8988T (cell line): ENCODE results near the gene AP2A1.
A peak's percentile ranks its signal among the peaks of the same experiment; 100 is the strongest.

Source experiments
- DNase-seq: peaks from one replicate; pipeline ENCODE4 v3.0.0; 2011

Gene AP2A1

DNA sequence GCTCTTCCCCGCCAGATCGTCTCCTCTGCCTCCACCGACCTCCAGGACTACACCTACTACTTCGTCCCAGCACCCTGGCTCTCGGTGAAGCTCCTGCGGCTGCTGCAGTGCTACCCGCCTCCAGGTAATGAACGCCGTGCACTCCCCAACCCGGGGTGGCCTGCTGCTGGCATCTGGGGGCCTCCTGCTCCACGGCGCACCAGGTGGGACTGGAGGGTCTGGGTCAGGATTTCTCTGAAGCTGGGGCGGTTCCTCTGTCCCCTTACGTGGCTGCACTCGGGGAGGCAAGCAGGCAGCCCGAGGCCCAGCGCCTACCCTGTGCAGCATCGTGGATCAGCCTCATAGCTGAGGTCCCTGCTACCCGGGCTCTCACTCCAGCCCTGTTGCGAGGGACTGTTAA, 28.8 kb downstream of the AP2A1 start:
- no peak for DNase-seq

DNA sequence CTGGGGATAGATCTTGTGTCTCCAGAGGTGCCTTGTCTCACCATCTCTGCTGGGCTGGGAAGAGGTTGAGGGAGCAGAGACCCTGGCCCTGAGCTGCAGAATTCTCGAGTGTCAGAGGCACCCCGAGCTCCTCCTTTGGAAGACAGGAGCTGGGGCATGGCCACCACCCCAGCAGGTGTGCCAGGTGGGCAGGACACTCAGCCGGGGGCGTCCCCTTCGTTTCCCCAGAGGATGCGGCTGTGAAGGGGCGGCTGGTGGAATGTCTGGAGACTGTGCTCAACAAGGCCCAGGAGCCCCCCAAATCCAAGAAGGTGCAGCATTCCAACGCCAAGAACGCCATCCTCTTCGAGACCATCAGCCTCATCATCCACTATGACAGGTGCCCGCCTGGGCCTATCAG, 31.8 kb downstream of the AP2A1 start:
- no peak for DNase-seq

DNA sequence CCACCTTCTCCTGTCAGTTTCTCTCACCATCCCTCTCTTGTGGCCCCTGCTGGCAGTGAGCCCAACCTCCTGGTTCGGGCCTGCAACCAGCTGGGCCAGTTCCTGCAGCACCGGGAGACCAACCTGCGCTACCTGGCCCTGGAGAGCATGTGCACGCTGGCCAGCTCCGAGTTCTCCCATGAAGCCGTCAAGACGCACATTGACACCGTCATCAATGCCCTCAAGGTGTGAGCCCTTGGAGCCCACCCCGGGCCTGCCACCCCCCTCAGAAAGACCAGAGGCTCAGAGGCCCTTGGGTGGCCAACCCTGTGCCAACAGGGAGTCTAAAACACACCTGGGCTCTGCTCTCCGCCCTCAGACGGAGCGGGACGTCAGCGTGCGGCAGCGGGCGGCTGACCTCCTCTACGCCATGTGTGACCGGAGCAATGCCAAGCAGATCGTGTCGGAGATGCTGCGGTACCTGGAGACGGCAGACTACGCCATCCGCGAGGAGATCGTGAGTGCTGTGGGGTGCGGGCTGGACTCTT, 32.5 kb downstream of the AP2A1 start:
- DNase-seq, result no peak

DNA sequence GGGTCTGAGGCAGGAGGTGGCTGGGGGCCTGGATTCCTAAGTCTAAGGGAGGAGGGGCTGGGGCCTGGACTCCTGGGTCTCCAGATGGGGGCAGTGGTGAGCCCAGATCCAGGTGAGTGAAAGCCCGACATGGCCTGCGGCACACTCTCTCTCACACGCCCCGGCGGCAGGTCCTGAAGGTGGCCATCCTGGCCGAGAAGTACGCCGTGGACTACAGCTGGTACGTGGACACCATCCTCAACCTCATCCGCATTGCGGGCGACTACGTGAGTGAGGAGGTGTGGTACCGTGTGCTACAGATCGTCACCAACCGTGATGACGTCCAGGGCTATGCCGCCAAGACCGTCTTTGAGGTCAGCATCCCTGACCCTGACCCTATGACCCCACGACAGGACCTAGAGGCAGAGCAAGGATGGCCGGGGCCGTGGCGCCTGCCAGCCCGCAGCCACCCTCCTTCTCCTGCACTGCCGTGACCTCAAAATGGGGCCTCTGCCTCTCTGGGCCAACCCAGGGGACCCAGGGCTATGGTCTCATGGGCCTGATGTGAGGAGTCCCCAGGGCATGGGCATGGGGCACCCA, 33.1 kb downstream of the AP2A1 start:
- no peak for DNase-seq

DNA sequence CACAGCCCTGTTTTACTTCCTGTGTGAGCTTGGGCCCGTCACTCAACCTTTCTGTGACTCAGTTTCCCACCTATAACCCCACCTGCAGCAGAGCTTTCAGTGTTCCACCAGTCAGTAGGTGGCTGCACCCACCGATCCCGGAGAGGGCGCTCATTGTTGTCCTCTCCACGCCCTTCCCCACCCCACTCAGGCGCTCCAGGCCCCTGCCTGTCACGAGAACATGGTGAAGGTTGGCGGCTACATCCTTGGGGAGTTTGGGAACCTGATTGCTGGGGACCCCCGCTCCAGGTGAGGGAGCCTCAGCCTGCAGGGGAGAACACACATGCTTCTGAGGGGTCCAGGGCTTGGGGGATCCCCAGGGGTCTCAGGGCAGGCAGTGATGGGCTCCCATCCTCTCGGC, 34.0 kb downstream of the AP2A1 start:
- DNase-seq, result no peak

DNA sequence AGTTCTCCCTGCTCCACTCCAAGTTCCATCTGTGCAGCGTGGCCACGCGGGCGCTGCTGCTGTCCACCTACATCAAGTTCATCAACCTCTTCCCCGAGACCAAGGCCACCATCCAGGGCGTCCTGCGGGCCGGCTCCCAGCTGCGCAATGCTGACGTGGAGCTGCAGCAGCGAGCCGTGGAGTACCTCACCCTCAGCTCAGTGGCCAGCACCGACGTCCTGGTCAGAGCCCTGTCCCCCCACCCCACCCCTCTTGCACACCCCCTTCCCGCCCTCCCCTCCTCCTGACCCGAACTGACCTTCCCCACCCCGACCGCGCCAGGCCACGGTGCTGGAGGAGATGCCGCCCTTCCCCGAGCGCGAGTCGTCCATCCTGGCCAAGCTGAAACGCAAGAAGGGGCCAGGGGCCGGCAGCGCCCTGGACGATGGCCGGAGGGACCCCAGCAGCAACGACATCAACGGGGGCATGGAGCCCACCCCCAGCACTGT, 34.6 kb downstream of the AP2A1 start:
- no peak for DNase-seq

DNA sequence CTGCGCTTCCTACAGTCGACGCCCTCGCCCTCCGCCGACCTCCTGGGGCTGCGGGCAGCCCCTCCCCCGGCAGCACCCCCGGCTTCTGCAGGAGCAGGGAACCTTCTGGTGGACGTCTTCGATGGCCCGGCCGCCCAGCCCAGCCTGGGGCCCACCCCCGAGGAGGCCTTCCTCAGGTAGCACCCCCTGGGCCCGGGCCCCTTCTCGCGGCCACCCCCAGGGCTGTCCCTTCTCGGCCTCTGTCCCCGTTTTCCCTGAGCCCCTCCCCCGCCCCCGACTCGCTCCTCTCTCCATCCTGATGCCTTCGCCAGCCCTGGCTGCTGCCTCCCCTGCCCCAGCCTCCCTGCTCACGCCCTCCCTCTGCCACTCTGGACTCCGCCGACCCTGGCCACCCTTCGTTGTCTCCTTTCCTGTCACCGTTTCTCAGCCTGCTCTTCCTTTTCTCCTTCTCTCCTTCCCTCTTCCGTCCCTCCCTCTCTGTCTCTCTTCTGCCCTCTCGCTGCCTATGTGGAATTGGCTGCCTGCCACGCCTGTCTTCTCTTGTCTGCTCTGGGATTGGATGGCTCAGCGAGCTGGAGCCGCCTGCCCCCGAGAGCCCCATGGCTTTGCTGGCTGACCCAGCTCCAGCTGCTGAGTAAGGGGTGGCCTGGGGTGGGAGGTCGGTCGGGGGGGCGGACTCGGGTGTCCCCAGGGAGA, 35.3 kb downstream of the AP2A1 start:
- DNase-seq, result no peak

DNA sequence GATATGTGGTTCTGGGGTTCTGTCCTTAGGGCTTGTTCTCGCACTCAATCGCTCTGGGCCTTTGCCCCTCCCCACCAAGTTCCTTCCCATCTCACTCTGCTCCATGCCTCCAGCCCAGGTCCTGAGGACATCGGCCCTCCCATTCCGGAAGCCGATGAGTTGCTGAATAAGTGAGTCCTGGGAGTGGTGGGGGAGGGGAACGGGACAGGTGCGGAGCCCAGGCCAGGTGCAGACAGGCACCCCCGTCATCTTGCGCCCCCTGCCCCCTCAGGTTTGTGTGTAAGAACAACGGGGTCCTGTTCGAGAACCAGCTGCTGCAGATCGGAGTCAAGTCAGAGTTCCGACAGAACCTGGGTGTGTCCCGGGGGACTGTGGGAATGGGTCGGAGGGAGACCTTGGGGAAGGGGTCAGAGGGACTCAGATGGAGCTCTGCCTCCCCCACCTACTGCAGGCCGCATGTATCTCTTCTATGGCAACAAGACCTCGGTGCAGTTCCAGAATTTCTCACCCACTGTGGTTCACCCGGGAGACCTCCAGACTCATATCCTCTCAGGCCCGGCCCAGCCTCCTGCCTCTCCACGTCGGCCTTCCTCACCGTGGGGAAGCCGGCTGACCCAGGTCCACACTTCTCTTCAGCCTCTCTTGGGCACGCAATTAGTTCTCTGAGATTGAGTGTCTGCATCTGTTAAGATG, 36.2 kb downstream of the AP2A1 start:
- no peak for DNase-seq

DNA sequence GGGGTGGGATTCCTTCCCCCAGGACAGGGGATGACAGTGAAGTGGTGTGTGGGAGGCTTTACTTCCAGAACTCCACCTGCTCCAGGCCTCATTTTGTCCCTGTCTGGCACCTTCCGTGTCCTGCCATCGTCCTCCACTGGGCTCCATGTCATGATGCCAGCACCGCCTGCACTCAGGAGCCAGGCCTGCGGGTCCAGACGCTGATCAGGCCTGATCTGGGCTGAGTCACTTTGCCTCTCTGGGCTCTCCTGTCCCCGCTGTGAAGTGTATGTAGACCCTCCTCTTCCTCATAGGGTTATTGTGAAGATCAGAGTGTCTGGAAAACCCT, 36.7 kb downstream of the AP2A1 start:
- DNase-seq, result no peak

DNA sequence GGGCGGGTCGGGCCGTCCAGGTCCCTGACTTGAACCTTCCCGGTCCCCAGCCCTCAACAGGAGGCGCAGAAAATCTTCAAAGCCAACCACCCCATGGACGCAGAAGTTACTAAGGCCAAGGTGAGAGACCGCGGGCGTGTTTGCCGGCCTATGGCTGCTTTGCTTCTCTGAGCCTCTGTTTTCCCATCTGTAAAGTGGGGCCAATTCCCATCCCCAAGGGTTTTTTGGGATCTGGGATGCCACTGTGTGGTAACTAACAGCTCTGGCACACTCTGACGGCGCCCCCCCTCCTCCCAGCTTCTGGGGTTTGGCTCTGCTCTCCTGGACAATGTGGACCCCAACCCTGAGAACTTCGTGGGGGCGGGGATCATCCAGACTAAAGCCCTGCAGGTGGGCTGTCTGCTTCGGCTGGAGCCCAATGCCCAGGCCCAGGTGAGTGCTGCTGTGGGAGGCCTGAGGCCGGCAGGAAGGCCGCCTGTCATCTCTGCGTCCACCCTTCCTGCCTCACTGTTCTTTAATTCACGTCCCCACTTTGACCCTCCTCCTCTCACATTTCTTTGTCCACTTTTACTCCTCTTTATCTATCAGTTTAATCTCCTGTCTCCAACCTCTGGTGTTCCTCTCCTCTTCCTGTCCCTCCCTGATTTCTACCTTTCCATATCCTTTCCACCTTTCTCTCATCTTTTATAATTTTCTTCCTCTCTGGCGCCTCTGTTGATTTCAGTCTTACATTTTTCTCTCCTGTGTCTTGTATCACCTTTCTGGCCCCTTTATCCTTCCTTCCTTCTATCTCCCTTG, 39.2 kb downstream of the AP2A1 start:
- no peak for DNase-seq

DNA sequence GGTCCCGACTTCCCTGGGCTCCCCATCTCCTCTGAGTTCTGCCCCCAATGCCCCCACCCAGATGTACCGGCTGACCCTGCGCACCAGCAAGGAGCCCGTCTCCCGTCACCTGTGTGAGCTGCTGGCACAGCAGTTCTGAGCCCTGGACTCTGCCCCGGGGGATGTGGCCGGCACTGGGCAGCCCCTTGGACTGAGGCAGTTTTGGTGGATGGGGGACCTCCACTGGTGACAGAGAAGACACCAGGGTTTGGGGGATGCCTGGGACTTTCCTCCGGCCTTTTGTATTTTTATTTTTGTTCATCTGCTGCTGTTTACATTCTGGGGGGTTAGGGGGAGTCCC, 39.8 kb downstream of the AP2A1 start:
- no peak for DNase-seq

DNA sequence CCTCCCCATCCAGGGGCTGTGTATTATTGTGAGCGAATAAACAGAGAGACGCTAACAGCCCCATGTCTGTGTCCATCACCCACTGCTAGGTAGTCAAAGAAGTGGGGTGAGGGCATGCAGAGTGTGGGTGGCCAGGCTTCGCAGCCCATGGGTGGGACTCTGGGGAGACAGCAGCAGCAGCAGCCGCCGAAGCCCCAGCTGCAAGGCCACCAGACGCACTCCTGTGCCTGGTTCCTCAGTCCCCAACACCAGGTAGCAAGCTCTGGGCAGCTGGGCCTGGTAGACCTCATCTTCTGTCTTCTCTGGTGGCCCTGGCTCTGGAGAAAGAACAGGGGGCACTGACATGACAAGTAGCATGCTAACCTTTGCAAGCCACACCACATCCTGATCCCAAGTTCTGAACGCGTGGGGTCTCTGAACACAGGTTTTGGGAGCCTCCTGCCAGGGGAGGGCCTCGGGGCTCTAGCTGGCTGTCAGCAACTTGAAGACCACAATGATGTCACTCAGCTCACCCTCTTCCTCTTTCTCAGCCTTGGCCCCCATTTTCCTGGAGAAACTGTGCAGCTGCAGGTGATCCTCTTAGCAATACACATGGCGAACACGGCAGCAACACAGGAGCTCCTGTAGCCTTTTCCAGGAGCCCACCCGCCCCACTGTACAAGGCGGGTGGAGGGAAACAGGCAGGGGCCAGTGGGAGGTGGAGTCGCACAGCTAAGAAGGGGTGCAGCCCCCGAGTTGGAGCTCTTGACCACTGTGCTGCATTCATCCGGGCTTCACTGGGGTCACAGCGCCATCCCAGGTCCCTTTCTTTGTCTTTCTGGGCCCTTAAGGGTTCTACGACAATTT, 40.5 kb downstream of the AP2A1 start:
- no peak for DNase-seq

DNA sequence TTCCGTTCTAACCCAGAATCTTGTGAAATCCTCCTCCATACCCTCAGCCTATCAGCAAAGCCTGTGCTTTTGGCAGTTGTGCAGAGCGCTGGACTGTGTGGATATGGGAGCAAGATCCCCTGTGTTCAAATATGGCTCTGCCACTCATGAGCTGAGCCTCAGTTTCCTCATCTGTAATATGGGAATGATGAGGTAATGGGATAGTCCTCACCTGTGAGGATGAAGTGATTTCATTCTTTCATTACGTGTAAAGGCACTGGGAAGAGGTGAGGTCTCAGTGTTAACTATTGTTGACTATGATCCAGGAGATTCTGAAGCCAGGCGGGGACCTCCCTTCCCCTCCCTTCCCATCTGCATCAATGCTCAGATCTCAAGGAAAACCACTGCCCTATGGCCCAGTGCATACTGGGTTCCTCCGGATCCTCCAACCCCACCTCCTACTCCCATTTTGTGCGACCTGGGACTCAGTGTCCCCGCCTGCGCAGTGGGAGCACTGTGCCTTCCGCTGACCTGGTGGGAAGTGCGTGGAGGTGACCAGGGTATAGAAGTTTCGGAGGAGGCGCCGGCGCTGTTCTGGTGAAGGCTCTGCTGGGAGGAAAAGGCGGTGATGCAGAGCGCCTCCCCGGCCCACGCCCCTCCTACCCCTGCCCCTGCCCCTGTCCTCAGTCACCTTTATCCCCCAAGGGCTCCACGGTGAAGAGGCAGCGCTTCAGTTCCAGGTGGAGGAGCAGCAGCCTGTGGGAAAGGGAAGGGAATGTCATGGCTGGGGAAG, 41.3 kb downstream of the AP2A1 start:
- no peak for DNase-seq

DNA sequence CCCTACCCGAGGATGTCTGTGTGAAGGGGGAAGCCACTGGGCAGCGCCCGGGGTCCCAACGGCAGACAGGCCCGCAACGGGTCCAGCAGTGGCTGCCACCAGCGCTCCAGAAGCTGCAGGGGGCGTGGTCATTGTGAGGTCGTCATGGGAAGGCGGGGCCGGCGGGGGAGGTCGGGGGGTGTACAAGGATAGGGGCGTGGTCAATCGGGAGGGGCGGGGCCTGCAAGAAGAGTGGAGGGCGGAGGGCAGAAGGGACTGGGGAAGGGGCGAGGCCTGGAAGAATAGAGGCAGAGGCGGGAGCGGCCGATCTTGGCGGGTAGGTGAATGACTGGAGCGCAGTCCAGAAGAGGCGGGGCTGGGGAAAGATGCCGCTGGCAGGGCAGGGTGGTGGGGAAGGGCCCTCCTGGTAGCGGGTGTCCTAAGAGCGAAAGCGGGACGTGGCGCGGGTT, 41.9 kb downstream of the AP2A1 start:
- peak; percentile 68 for DNase-seq

DNA sequence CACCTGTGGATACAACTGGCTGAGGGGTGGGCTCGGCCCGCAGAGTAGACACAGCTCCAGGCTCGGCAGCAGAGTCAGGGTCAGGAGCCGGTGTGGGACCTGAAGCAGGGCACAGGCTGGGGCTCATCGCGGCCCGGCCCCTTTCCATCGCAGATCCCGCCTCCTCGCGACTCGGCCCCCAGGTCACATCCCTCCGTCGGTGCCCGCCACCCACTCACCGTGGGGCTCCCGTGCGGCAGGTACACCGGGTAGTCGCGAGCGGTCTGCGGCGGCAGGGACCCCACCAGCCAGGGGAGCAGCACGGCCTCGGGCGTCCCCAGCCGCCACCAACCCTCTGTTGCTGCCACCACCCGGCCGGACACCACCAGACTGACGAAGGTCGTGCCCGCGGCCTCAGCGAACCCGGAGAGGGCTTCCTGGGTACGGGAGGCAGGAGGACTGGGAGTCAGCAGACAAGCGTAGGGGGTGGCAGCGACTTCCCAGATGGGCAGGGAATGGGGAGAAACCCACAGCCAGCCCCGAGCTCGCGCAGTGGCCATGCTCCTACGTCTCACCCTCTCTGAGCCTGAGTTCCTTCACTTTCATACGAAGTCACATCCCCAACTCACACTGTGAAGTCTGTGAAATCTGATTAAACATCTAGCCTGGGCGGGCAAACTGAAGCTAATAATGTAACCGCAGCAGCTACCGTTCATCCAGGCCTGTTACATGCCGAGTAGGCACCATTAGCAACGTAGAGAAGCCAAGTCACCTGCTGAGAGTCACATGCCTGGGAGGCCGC, 42.5 kb downstream of the AP2A1 start:
- no peak for DNase-seq

DNA sequence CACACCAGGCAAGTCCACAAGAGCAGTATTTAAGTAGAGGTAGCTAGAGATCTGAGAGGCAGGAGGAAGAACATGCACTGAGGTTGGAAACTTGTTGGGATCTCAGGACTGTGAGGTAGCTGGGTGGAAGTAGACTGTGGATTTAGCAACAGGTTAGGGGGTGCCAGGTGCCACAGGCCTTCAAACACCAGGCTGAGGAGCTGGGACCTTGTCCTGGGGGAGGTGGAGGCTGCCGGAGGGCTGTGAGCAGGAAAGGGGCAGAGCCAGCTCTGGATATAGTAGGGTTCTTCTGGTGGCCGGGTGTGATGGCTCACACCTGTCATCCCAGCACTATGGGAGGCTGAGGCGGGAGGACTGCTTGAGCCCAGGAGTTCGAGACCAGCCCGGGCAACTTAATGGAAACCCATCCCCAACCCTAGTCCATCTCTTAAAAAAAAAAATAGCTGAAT, 43.2 kb downstream of the AP2A1 start:
- no peak for DNase-seq

DNA sequence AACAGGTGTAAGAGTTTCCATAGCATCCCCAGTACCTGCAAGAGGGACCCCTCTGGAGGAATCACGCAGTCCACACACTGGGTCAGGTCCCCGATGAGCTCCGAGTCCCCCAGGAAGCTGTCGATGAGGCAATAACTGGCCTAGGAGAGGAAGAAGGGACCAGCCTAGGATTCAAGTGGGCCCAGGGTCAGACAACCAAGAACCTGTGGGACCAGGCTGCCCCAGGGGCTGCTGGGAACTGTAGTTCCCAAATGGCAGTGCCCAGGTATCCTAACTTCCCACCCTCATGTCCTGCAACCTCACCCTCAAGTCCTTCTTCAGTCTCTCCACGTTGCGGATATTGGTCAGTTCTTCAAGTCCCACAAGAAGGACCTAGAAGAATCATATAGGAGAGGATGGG, 44.5 kb downstream of the AP2A1 start:
- DNase-seq, result no peak

DNA sequence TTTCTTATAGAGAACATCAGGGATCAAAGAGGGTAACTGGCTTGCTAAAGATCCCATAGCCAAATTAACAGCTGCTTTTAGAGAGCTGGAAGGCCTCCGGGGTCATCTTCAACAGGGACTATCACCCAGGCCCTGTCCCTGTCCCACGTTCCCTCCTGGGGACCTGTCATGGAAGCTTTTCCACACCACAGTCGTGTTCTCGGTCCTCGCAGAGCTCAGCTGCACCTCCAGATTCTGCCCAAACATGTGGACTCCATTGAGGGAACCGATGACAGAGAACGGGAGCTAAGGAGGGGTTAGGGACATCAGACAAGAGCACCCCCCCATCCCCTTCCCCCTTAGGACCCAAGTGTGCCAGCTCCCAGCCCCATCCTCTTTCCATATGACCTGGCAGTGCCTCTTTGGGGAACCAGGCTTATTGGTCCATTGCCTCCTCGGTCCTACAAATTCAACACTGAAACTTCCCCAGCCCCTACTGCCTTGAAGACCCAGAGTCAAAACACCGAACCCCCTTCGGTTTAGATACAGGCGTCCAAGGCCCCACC, 45.7 kb downstream of the AP2A1 start:
- no peak for DNase-seq

DNA sequence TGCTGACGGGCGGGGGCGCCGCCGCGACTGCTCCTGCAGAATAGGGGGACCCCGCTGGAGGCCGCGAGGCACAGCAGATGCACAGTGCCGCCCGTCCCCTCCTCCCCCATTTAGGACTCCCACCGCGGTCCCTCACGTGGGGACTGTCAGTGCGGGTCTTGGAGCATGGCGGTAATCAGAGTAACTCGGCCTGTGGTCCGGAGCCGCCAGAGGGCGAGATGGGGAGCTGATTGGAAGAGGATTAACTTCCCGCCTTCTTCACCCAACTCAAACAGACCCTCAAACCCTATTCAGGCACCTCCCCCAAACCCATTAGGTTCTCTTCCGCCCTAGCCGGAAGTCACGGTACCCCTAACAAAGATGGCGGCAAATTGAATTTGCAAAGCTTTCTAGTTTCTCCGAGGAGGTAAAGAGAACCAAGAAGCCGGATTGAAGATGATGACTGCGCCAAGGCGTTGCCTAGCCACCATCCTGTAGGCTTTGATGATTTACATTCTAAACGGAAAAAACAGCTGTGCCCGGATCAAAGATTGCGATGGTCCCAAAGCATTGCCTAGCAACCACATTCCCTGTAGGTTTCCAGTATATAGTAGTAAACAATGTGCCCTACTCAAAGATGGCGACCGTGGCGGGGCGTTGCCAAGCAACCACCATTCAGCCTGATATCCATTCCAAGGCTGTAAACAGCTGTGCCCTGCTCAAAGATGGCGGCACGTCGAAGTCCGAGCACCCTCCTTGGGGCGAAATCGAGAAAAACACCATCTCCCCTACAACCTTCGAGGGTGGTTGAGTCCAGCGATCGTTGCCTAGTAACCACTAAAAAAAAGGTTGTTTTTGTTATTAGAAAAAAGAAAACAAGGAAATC, 46.4 kb downstream of the AP2A1 start, which contains the start of gene FUZ:
FUZ (minus strand) TSS at position 296 of the 865 bp plus-strand sequence; CDS start at position 110, 186 bp downstream.
- DNase-seq, result peak; percentile 75
